Stimulated activated CD4-positive, alpha-beta T cell treated with anti-CD3 and anti-CD28 coated beads, Interleukin-12 subunit alpha, Interleukin-12 subunit beta, amount 100 ng/mL, for 48 hours (primary cell): ENCODE results near the gene CCDC9B.

ENCODE experiments used
- DNase-seq, 3 donors: peaks; one replicate each; pipeline ENCODE4 v3.0.0-alpha.2; 2020; ENCODE audit warnings: low read depth in 2 of 3, low spot score in 1 of 3

The CCDC9B gene

GRCh38 chr15:40365624-40366456, 25.1 kb upstream of the CCDC9B start:
- DNase-seq = no peak

- no peak for DNase-seq
Observed at GRCh38 chr15:40365016-40365415, 24.3 kb upstream of the CCDC9B start.

GRCh38 chr15:40364251-40364650, 23.5 kb upstream of the CCDC9B start:
- DNase-seq = no peak

GRCh38 chr15:40363611-40364010, 22.9 kb upstream of the CCDC9B start:
- no peak for DNase-seq

GRCh38 chr15:40361640-40362039, 20.9 kb upstream of the CCDC9B start:
- DNase-seq = no peak

GRCh38 chr15:40360015-40360414, 19.3 kb upstream of the CCDC9B start:
- no peak for DNase-seq

GRCh38 chr15:40358471-40359353, 18.0 kb upstream of the CCDC9B start:
- DNase-seq = no peak

- peak; percentile 80 to 86 (median 81) for DNase-seq
Observed at GRCh38 chr15:40357723-40358470, 17.2 kb upstream of the CCDC9B start, which contains the start of gene DISP2. Gene DISP2, plus strand, starts transcription at chr15:40358219. Its CDS starts 103 bp downstream, at chr15:40358322.

- DNase-seq = no peak
Observed at GRCh38 chr15:40357246-40357645, 16.5 kb upstream of the CCDC9B start.

GRCh38 chr15:40355976-40356585, 15.3 kb upstream of the CCDC9B start:
- no peak for DNase-seq

GRCh38 chr15:40354408-40355171, 13.9 kb upstream of the CCDC9B start:
- DNase-seq = no peak

GRCh38 chr15:40353697-40354096, 13.0 kb upstream of the CCDC9B start:
- DNase-seq = no peak

- no peak for DNase-seq
Observed at GRCh38 chr15:40352281-40352901, 11.7 kb upstream of the CCDC9B start.

GRCh38 chr15:40349163-40349562, 8.4 kb upstream of the CCDC9B start:
- DNase-seq = no peak

GRCh38 chr15:40348474-40348870, 7.7 kb upstream of the CCDC9B start:
- no peak for DNase-seq

GRCh38 chr15:40347559-40348473, 7.1 kb upstream of the CCDC9B start:
- no peak for DNase-seq

GRCh38 chr15:40346579-40347558, 6.1 kb upstream of the CCDC9B start:
- DNase-seq = no peak
